NCI-H1092 treated with DMSO at 0.1 percent for 48 hours (cell line): Measurements from ENCODE around the gene DHX29.
"Not testable (repeated sequence)": the region's sequence is repeated elsewhere in the genome, so short reads cannot be mapped to it uniquely, and the experiment has no call there.

Source experiments
- DNase-seq: peaks from one replicate; lab custom pipeline; 2025; lab: John Stamatoyannopoulos, UW

Gene DHX29

GRCh38 chr5:55307383-55308253 is at the start of gene DHX29, which contains the start of gene MTREX:
Gene DHX29 (minus strand): TSS chr5:55307694. CDS start chr5:55307573, 121 bp downstream.
Gene MTREX (plus strand): TSS chr5:55307989. CDS start chr5:55308014, 25 bp downstream.
- DNase-seq = peak; percentile 94

- DNase-seq = no peak
Measured at GRCh38 chr5:55356896-55357295, 49.4 kb upstream of the DHX29 start.

GRCh38 chr5:55350754-55351153 is 43.3 kb upstream of the DHX29 start:
- no peak for DNase-seq

GRCh38 chr5:55347786-55348185 is 40.3 kb upstream of the DHX29 start:
- no peak for DNase-seq

- DNase-seq = no peak
Measured at GRCh38 chr5:55345327-55345726, 37.8 kb upstream of the DHX29 start.

GRCh38 chr5:55344392-55344992 is 37.0 kb upstream of the DHX29 start:
- no peak for DNase-seq

GRCh38 chr5:55343609-55344008 is 36.1 kb upstream of the DHX29 start:
- no peak for DNase-seq

GRCh38 chr5:55343107-55343506 is 35.6 kb upstream of the DHX29 start:
- no peak for DNase-seq

GRCh38 chr5:55338810-55339243 is 31.3 kb upstream of the DHX29 start:
- no peak for DNase-seq

GRCh38 chr5:55338092-55338613 is 30.7 kb upstream of the DHX29 start:
- no peak for DNase-seq

GRCh38 chr5:55333811-55334210 is 26.3 kb upstream of the DHX29 start:
- DNase-seq = no peak

- DNase-seq = no peak
Measured at GRCh38 chr5:55333017-55333416, 25.5 kb upstream of the DHX29 start.

- no peak for DNase-seq
Measured at GRCh38 chr5:55331321-55331720, 23.8 kb upstream of the DHX29 start.

- no peak for DNase-seq
Measured at GRCh38 chr5:55327281-55327680, 19.8 kb upstream of the DHX29 start.

GRCh38 chr5:55325621-55326020 is 18.1 kb upstream of the DHX29 start:
- no peak for DNase-seq

- peak; percentile 14 for DNase-seq
Measured at GRCh38 chr5:55324815-55325418, 17.4 kb upstream of the DHX29 start.

GRCh38 chr5:55324006-55324405 is 16.5 kb upstream of the DHX29 start:
- DNase-seq = no peak

- DNase-seq = no peak
Measured at GRCh38 chr5:55320571-55320970, 13.1 kb upstream of the DHX29 start.

- DNase-seq = no peak
Measured at GRCh38 chr5:55319491-55319890, 12.0 kb upstream of the DHX29 start.

- not testable (repeated sequence) for DNase-seq
Measured at GRCh38 chr5:55318237-55318636, 10.7 kb upstream of the DHX29 start.

- no peak for DNase-seq
Measured at GRCh38 chr5:55316837-55317236, 9.3 kb upstream of the DHX29 start.

- no peak for DNase-seq
Measured at GRCh38 chr5:55316289-55316688, 8.8 kb upstream of the DHX29 start.
